HCT116 (cell line): ENCODE data around the gene CLDN5. TPM values are rescaled to one million over a fixed set of nuclear protein-coding genes. Genes with fewer than 3 reads are reported as not detected.

Experiments used
- ATAC-seq: fragments of 200-7000 bp; cut with Tn5 transposase; 2 replicates; pipeline ENCODE4 v1.9.1; 2020; ENCODE audit warnings: mild to moderate bottlenecking, moderate library complexity
- BruUV-seq: library from RNA; stranded (reverse); fragments of 400-500 nt; replicated peaks from 2 replicates; lab custom pipeline; 2021; lab: Mats Ljungman, UMichigan
- CTCF ChIA-PET: fragments of 300-600 bp; sonication (Branson Sonifier 250); formaldehyde crosslinking; loops from one replicate; lab custom pipeline; 2021; ENCODE audit warnings: antibody characterized with exemption; lab: Charles Lee
- POLR2A ChIA-PET: fragments of 300-600, 350-600 bp; sonication (Branson Sonifier 250); formaldehyde crosslinking; loops from one replicate; lab custom pipeline; 2021; ENCODE audit warnings: antibody characterized with exemption; lab: Charles Lee
- RAD21 ChIA-PET, 2 experiments: fragments of 300-600 bp; sonication (Branson Sonifier 250); formaldehyde crosslinking; loops; one replicate each; lab custom pipeline; 2023; ENCODE audit warnings: low total read pairs in 2 of 2; ENCODE audit not compliant: uncharacterized antibody in 2 of 2, unreplicated experiment in 2 of 2, low non-redundant PET in 1 of 2; lab: Charles Lee
- DNase-seq: peaks from one replicate; pipeline ENCODE4 v3.0.0-alpha.2; 2010; ENCODE audit warnings: low read depth, low spot score
- H2AFZ ChIP-seq: fragments of 200-600 bp; shearing (Covaris generic), sonication (generic); 2 replicates; pipeline ENCODE4 v1.6.1; 2017; ENCODE audit warnings: low read depth, mixed run types, mixed read lengths, antibody characterized with exemption, low read length; ENCODE audit not compliant: poor library complexity, severe bottlenecking
- H3K27ac ChIP-seq: 2 replicates; pipeline ENCODE4 v1.5.1; 2012; ENCODE audit warnings: low read depth, low read length
- H3K27me3 ChIP-seq: fragments of 200-600 bp; sonication (generic); 2 replicates; pipeline ENCODE4 v1.6.1; 2016; ENCODE audit warnings: mixed run types, low read length, mixed read lengths; ENCODE audit not compliant: insufficient read depth
- H3K36me3 ChIP-seq, 2 experiments: fragments of 200-500 bp in 1 of 2; fragments of 200-600 bp in 1 of 2; sonication (Bioruptor generic) in 1 of 2; sonication (generic) in 1 of 2; 2 replicates each; pipeline versions ENCODE4 v1.5.1 to v1.6.1; 2014 to 2016; ENCODE audit warnings: low read length in 2 of 2, inconsistent platforms in 1 of 2, mixed read lengths in 1 of 2, mixed run types in 1 of 2; ENCODE audit not compliant: insufficient read depth in 2 of 2, control insufficient read depth in 1 of 2
- H3K4me1 ChIP-seq, 2 experiments: fragments of 200-600 bp in 1 of 2; sonication (generic) in 1 of 2; 2 replicates each; pipeline versions ENCODE4 v1.5.1 to v1.6.1; 2012 to 2017; ENCODE audit warnings: low read length in 2 of 2, inconsistent platforms in 1 of 2, mild to moderate bottlenecking in 1 of 2, mixed read lengths in 1 of 2, mixed run types in 1 of 2, moderate library complexity in 1 of 2; ENCODE audit not compliant: insufficient read depth in 2 of 2, control insufficient read depth in 1 of 2
- H3K4me2 ChIP-seq: fragments of 200-600 bp; sonication (generic); 2 replicates; pipeline ENCODE4 v1.6.1; 2017; ENCODE audit warnings: mixed run types, low read length, mixed read lengths
- H3K4me3 ChIP-seq, 2 experiments: fragments of 200-600 bp in 1 of 2; sonication (generic) in 1 of 2; replicated peaks in 1 of 2; 2 replicates each; pipeline ENCODE4 v1.5.1; 2011 to 2016; ENCODE audit warnings: low read length in 2 of 2, control low read depth in 1 of 2, low read depth in 1 of 2, mild to moderate bottlenecking in 1 of 2, mixed read lengths in 1 of 2, mixed run types in 1 of 2
- H3K79me2 ChIP-seq: fragments of 200-600 bp; sonication (generic); 2 replicates; pipeline ENCODE4 v1.6.1; 2017; ENCODE audit warnings: mild to moderate bottlenecking, mixed run types, low read length, moderate library complexity, mixed read lengths; ENCODE audit not compliant: insufficient read depth
- H3K9ac ChIP-seq: fragments of 200-600 bp; sonication (generic); 2 replicates; pipeline ENCODE4 v1.6.1; 2016; ENCODE audit warnings: low read length, mixed read lengths
- H3K9me2 ChIP-seq: fragments of 200-600 bp; sonication (generic), shearing (Covaris generic); 2 replicates; pipeline ENCODE4 v1.6.1; 2017; ENCODE audit warnings: mixed run types, mild to moderate bottlenecking, moderate library complexity; ENCODE audit not compliant: insufficient read depth
- H3K9me3 ChIP-seq, 2 experiments: fragments of 200-500 bp in 1 of 2; fragments of 200-600 bp in 1 of 2; sonication (Bioruptor generic) in 1 of 2; sonication (generic) in 1 of 2; 2 replicates each; pipeline ENCODE4 v1.6.1; 2014 to 2017; ENCODE audit warnings: low read length in 2 of 2, mixed read lengths in 2 of 2, inconsistent platforms in 1 of 2, low read depth in 1 of 2, mild to moderate bottlenecking in 1 of 2, mixed run types in 1 of 2, moderate library complexity in 1 of 2; ENCODE audit not compliant: control insufficient read depth in 1 of 2, insufficient read depth in 1 of 2
- H4K20me1 ChIP-seq: fragments of 200-600 bp; sonication (generic), shearing (Covaris generic); 2 replicates; pipeline ENCODE4 v1.6.1; 2017; ENCODE audit warnings: mixed run types, mild to moderate bottlenecking, moderate library complexity; ENCODE audit not compliant: insufficient read depth
- CEBPB ChIP-seq: IDR thresholded peaks from 2 replicates; pipeline ENCODE4 v1.6.1; 2012; ENCODE audit warnings: low read depth
- EGR1 ChIP-seq: IDR thresholded peaks from 2 replicates; pipeline ENCODE4 v1.6.1; 2012; ENCODE audit warnings: low read depth
- ELF1 ChIP-seq: IDR thresholded peaks from 2 replicates; pipeline ENCODE4 v1.6.1; 2012; ENCODE audit warnings: low read depth, borderline replicate concordance
- EZH2 ChIP-seq: fragments of 200-600 bp; sonication (generic); IDR thresholded peaks from 2 replicates; pipeline ENCODE4 v1.6.1; 2017; ENCODE audit warnings: antibody characterized with exemption, mixed run types
- EZH2phosphoT487 ChIP-seq: fragments of 200-600 bp; IDR thresholded peaks from 2 replicates; pipeline ENCODE4 v1.6.1; 2018; ENCODE audit warnings: antibody characterized with exemption, borderline replicate concordance
- JUND ChIP-seq: IDR thresholded peaks from 2 replicates; pipeline ENCODE4 v1.6.1; 2012
- RAD21 ChIP-seq: IDR thresholded peaks from 2 replicates; pipeline ENCODE4 v1.6.1; 2012; ENCODE audit warnings: low read depth, mild to moderate bottlenecking
- YY1 ChIP-seq: IDR thresholded peaks from 2 replicates; pipeline ENCODE4 v1.6.1; 2011; ENCODE audit warnings: low read length, low read depth, moderate library complexity, mild to moderate bottlenecking; ENCODE audit not compliant: insufficient replicate concordance; ENCODE audit errors: extremely low read depth
- ZFX ChIP-seq: fragments of 450-650 bp; IDR thresholded peaks from 2 replicates; pipeline ENCODE4 v1.6.1; 2017
- intact Hi-C: fragments of 100-400 bp; cut with micrococcal nuclease; formaldehyde crosslinking; loops from 2 replicates; pipeline ENCODE4 v1.10.0; 2022
- total RNA-seq: library from RNA; stranded (reverse); gene quantifications from one replicate; pipeline ENCODE4 v1.2.1, GENCODE V29; 2021; ENCODE audit not compliant: unreplicated experiment
- TF ChIP-seq, protein P1 (sequence below): IDR thresholded peaks from 2 replicates; pipeline ENCODE4 v1.6.1; 2011; ENCODE audit warnings: mild to moderate bottlenecking, low read length, moderate library complexity; ENCODE audit not compliant: insufficient replicate concordance; ENCODE audit errors: extremely low read depth
- TF ChIP-seq, protein P2 (sequence below): IDR thresholded peaks from 2 replicates; pipeline ENCODE4 v1.6.1; 2012

Gene CLDN5
- total RNA-seq, 1 experiment from 2014 or later = 0.32 TPM

DNA sequence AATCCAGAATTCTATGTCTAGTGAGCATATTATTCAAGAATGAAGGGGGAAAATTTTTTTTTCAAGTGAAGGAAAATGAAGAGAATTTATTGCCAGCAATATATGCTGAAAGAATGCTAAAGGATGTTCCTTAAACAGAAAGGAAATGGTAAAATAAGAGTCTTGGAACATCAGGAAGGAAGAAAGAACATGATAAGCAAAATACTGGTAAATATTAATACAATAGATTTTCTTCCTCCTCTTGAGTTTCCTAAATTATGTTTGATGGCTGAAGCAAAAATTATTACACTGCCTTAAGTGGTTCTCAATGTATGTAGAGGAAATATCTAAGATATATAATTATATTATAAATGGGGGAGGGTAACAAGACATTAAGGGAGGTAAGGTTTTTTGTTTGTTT lies 9.6 kb upstream of the CLDN5 start:
- Histone ChIP-seq H3K79me2 (no peaks in the 10 kb centered on the region), H2AFZ (no peak overlapping the region), H3K9me2 (no peaks in the 10 kb centered on the region), H3K27ac (no peak overlapping the region), H3K4me3 (no peak overlapping the region), H3K27me3 (no peaks in the 10 kb centered on the region), H4K20me1 (no peaks in the 10 kb centered on the region), H3K9ac (no peak overlapping the region), H3K9me3 (no peaks in the 10 kb centered on the region), H3K4me2 (no peak overlapping the region), H3K36me3 (no peaks in the 10 kb centered on the region), H3K4me1 (no peaks in the 10 kb centered on the region)
- POLR2A ChIA-PET = no interaction called here
- intact Hi-C loops = no loop called here
- no TSS peak for BruUV-seq
- DNase-seq = no peak
- TF ChIP-seq EZH2 (no peak), RAD21 (no peak), EZH2phosphoT487 (no peak), EGR1 (no peak), ELF1 (no peak), CEBPB (no peak), ZFX (no peak), YY1 (no peak), JUND (no peak)
- TF ChIP-seq, protein P1, sequence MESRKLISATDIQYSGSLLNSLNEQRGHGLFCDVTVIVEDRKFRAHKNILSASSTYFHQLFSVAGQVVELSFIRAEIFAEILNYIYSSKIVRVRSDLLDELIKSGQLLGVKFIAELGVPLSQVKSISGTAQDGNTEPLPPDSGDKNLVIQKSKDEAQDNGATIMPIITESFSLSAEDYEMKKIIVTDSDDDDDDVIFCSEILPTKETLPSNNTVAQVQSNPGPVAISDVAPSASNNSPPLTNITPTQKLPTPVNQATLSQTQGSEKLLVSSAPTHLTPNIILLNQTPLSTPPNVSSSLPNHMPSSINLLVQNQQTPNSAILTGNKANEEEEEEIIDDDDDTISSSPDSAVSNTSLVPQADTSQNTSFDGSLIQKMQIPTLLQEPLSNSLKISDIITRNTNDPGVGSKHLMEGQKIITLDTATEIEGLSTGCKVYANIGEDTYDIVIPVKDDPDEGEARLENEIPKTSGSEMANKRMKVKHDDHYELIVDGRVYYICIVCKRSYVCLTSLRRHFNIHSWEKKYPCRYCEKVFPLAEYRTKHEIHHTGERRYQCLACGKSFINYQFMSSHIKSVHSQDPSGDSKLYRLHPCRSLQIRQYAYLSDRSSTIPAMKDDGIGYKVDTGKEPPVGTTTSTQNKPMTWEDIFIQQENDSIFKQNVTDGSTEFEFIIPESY = no peak
- TF ChIP-seq, protein P2, sequence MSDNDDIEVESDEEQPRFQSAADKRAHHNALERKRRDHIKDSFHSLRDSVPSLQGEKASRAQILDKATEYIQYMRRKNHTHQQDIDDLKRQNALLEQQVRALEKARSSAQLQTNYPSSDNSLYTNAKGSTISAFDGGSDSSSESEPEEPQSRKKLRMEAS = no peak
- RAD21 ChIA-PET = no interaction called here
- no peak for ATAC-seq
- CTCF ChIA-PET = no interaction called here
